Vagina (tissue), 2 donors: Measurements from ENCODE around the gene ADAMTS9. TPM values are rescaled to one million over a fixed set of nuclear protein-coding genes. Genes with fewer than 3 reads are reported as not detected.

ENCODE experiments used
- DNase-seq, 2 donors: peaks; one replicate each; pipeline ENCODE4 v3.0.0-alpha.2; 2017; ENCODE audit errors: extremely low spot score in 2 of 2
- H3K27ac ChIP-seq: fragments of 200-600 bp; sonication (generic); one replicate; pipeline ENCODE4 v1.5.1; 2019
- H3K27me3 ChIP-seq: fragments of 200-600 bp; sonication (generic); one replicate; pipeline ENCODE4 v1.5.1; 2019
- H3K36me3 ChIP-seq, 2 donors: fragments of 200-600 bp; sonication (generic); one replicate each; pipeline ENCODE4 v1.5.1; 2017 to 2019
- H3K4me1 ChIP-seq: fragments of 200-600 bp; sonication (generic); one replicate; pipeline ENCODE4 v1.5.1; 2019
- H3K4me3 ChIP-seq, 2 donors: fragments of 200-600 bp; sonication (generic); 1 replicate in 1 of 2; 2 replicates in 1 of 2; pipeline ENCODE4 v1.5.1; 2016 to 2019
- H3K9me3 ChIP-seq: fragments of 200-600 bp; sonication (generic); one replicate; pipeline ENCODE4 v1.5.1; 2019
- CTCF ChIP-seq, 3 experiments: fragments of 450-650 bp in 2 of 3; fragments of 200-600 bp in 1 of 3; sonication (generic) in 1 of 3; IDR thresholded peaks; one replicate each; pipeline ENCODE4 v1.5.1; 2017 to 2019; ENCODE audit warnings: antibody characterized with exemption in 3 of 3, mild to moderate bottlenecking in 2 of 3, moderate library complexity in 2 of 3
- POLR2A ChIP-seq, 2 donors: fragments of 450-650 bp; IDR thresholded peaks; one replicate each; pipeline ENCODE4 v1.6.1; 2017; ENCODE audit warnings: antibody characterized with exemption in 2 of 2, mild to moderate bottlenecking in 2 of 2, moderate library complexity in 2 of 2
- POLR2AphosphoS5 ChIP-seq, 2 donors: sonication (generic); formaldehyde crosslinking; IDR thresholded peaks; one replicate each; pipeline ENCODE4 v1.9.0; 2017; ENCODE audit warnings: antibody characterized with exemption in 2 of 2, mild to moderate bottlenecking in 2 of 2, low read depth in 1 of 2; ENCODE audit not compliant: insufficient read depth in 1 of 2
- intact Hi-C: fragments of 100-400 bp; cut with DNase I; formaldehyde crosslinking; loops from one replicate; pipeline ENCODE4 v1.15.1; 2023
- total RNA-seq: library from RNA; depleted of rRNA; stranded (reverse); fragments of >200 nt; gene quantifications from one replicate; pipeline ENCODE4 v1.2.3, GENCODE V29; 2016

Gene ADAMTS9
- total RNA-seq, 1 donor from 2014 or later, result 118 TPM

DNA sequence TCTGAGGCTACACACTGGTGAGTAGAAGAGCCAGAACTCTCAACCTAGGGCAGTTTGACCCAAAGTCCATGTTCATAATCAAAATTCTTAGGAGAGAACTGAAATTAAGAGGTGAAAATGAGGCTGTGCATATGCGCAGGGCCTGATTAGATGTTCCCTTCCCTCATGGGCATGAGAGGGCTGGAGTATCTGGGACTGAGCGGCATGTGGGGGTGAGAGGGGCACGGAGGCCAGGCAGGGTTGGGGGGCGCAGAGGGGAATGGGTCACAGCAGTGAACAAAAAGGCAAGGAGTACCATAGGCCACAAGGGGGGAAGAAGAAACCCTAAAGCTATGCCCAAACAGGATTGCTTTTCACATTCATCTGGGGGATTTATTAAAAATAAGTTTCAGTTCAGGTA is 31.3 kb downstream of the ADAMTS9 start:
- H3K36me3 ChIP-seq, result peaks cover 0 to 4% of the 10 kb centered on the region in 2 donors
- no peaks in the 10 kb centered on the region for H3K9me3 ChIP-seq
- H3K4me3 ChIP-seq, result no peak overlapping the region
- TF ChIP-seq POLR2A (IDR thresholded peaks at IDR 0.05), result no peak
- TF ChIP-seq CTCF (IDR thresholded peaks at IDR 0.05), result no peak
- TF ChIP-seq POLR2AphosphoS5 (IDR thresholded peaks at IDR 0.05; ENCODE audit: insufficient read depth in 1 of 2, low read depth in 1 of 2), result no peak
- no peaks in the 10 kb centered on the region for H3K27me3 ChIP-seq
- intact Hi-C loops, result no loop called here
- peaks cover 6% of the 10 kb centered on the region for H3K4me1 ChIP-seq
- no peak for DNase-seq
- H3K27ac ChIP-seq, result no peak overlapping the region

DNA sequence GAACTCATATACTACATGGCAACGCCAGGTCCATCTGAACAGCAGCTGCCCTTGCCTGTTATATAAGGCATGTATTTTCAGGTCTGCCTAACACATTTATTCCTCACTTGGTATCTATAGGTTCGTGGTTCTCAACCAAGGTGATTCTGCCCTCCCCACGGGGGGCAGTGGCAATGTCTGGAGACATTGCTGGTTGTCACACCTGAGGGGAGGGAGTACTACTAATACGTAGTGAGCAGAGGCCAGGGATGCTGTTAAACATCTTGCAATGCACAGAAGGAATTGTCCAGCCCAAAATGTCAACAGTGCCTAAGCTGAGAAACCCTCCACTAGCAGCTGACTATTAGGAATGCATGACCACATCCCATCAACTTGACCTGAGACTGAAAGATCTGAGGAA is 32.6 kb downstream of the ADAMTS9 start:
- no peaks in the 10 kb centered on the region for H3K9me3 ChIP-seq
- TF ChIP-seq CTCF (IDR thresholded peaks at IDR 0.05), result no peak
- TF ChIP-seq POLR2A (IDR thresholded peaks at IDR 0.05), result no peak
- TF ChIP-seq POLR2AphosphoS5 (IDR thresholded peaks at IDR 0.05; ENCODE audit: insufficient read depth in 1 of 2, low read depth in 1 of 2), result no peak
- H3K36me3 ChIP-seq, result peaks cover 0 to 4% of the 10 kb centered on the region in 2 donors
- no peaks in the 10 kb centered on the region for H3K27me3 ChIP-seq
- intact Hi-C loops, result no loop called here
- peaks cover 20% of the 10 kb centered on the region for H3K4me1 ChIP-seq
- H3K27ac ChIP-seq, result no peak overlapping the region
- no peak overlapping the region for H3K4me3 ChIP-seq
- no peak for DNase-seq

DNA sequence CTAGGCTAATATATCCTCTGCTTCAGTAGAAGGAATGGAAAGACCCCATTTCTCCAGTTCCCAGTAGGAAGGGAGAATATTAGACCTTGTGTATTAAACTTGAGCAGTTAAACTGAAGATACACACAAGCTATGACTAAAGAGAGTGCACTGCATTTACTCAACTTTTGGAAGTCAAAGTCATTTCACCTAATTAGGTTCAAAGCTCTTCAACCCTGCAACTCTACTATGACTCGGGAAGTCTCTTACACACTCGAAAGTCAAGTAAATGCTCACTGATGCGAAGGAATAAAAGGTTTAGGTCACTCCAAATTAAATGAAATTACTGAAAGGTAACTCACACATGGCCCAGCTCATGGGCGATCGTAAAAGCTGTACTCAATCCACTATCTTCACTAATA is 33.8 kb downstream of the ADAMTS9 start:
- H3K4me3 ChIP-seq, result no peak overlapping the region
- no peak overlapping the region for H3K27ac ChIP-seq
- intact Hi-C loops, result no loop called here
- H3K9me3 ChIP-seq, result no peaks in the 10 kb centered on the region
- H3K4me1 ChIP-seq, result peaks cover 20% of the 10 kb centered on the region
- no peak for TF ChIP-seq CTCF (IDR thresholded peaks at IDR 0.05)
- TF ChIP-seq POLR2AphosphoS5 (IDR thresholded peaks at IDR 0.05; ENCODE audit: insufficient read depth in 1 of 2, low read depth in 1 of 2), result no peak
- no peak for TF ChIP-seq POLR2A (IDR thresholded peaks at IDR 0.05)
- peaks cover 0 to 4% of the 10 kb centered on the region in 2 donors for H3K36me3 ChIP-seq
- no peak for DNase-seq
- no peaks in the 10 kb centered on the region for H3K27me3 ChIP-seq

- intact Hi-C loops, result no loop called here
- Histone ChIP-seq H3K27me3 (no peaks in the 10 kb centered on the region), H3K27ac (no peak overlapping the region), H3K36me3 (peaks cover 0 to 4% of the 10 kb centered on the region in 2 donors), H3K9me3 (no peaks in the 10 kb centered on the region), H3K4me3 (no peak overlapping the region), H3K4me1 (peaks cover 20% of the 10 kb centered on the region)
- TF ChIP-seq POLR2AphosphoS5 (IDR thresholded peaks at IDR 0.05; ENCODE audit: insufficient read depth in 1 of 2, low read depth in 1 of 2) (no peak), POLR2A (IDR thresholded peaks at IDR 0.05) (no peak), CTCF (IDR thresholded peaks at IDR 0.05) (no peak)
- DNase-seq, result no peak
Observed at GRCh38 chr3:64653101-64653500, 34.7 kb downstream of the ADAMTS9 start.

GRCh38 chr3:64651741-64652241 is 36.0 kb downstream of the ADAMTS9 start:
- Histone ChIP-seq H3K27me3 (no peaks in the 10 kb centered on the region), H3K27ac (no peak overlapping the region), H3K9me3 (no peaks in the 10 kb centered on the region), H3K36me3 (no peaks in the 10 kb centered on the region), H3K4me1 (peaks cover 20% of the 10 kb centered on the region), H3K4me3 (no peak overlapping the region)
- no peak for DNase-seq
- intact Hi-C loops, result no loop called here
- peak in 1 of 3 experiments; percentile 9 for TF ChIP-seq CTCF (IDR thresholded peaks at IDR 0.05)
- no peak for TF ChIP-seq POLR2A (IDR thresholded peaks at IDR 0.05)
